HG02981 (cell line): ENCODE data around the gene ZNF350.
A peak's percentile ranks its signal among the peaks of the same experiment; 100 is the strongest.
"Not testable (repeated sequence)": the region's sequence is repeated elsewhere in the genome, so short reads cannot be mapped to it uniquely, and the experiment has no call there.

ENCODE experiments used
- ATAC-seq: cut with Tn5 transposase; IDR thresholded peaks from one replicate; pipeline ENCODE4 v1.9.1; 2021; ENCODE audit warnings: mild to moderate bottlenecking, moderate library complexity; ENCODE audit not compliant: unreplicated experiment

Gene ZNF350

DNA sequence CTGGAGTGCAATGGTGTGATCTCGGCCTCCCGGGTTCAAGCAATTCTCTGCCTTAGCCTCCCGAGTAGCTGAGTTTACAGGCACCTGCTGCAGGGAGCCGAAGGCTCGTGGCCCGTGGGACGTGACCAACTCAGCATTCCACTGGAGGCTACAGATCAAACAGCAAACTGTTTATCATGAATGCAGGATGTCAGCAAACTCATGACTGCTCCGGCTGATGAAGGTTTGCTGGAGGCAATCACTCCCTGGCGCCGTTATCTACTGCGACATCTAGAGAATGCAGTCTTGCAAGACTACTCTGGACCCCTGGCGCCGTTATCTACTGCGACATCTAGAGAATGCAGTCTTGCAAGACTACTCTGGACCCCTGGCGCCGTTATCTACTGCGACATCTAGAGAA lies 10.9 kb downstream of the ZNF350 start:
- not testable (repeated sequence) for ATAC-seq

DNA sequence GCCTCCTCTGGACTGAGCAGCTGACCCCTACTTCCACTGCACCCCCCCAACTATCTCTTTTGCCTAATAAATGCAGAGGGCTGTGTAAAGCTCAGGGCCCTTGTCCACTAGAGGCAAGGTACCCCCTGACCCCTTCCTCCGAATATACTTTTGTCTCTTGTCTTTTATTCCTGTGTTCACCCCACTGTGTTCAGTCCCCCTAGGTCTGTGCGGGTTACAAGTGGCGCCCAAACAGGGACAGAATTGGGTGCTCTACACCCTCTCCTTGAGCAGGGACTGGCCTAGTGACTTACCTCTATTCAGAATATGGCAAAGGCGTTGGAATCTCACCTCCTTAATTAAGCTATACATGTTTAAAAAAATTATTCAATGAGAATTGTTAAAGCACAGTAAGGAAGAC lies 15.0 kb downstream of the ZNF350 start:
- no peak for ATAC-seq

DNA sequence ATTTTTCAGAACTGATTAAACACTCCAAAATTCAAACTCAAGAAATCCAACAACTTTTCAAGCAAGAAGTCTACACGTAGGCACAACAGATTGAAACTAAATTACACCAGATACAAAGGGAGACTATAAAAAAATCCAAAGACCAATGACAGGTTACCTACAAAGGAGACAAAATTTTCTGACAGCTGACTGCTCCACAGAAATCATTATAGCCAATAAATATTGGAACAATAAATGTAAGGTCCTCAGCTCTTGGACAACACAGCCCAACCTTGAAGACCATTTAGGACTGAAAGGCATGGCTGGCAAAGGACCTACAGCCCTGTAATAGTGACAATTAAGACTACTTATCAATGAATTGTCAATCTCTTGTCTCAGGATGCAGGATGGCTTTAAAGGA lies 15.9 kb downstream of the ZNF350 start:
- no peak for ATAC-seq

DNA sequence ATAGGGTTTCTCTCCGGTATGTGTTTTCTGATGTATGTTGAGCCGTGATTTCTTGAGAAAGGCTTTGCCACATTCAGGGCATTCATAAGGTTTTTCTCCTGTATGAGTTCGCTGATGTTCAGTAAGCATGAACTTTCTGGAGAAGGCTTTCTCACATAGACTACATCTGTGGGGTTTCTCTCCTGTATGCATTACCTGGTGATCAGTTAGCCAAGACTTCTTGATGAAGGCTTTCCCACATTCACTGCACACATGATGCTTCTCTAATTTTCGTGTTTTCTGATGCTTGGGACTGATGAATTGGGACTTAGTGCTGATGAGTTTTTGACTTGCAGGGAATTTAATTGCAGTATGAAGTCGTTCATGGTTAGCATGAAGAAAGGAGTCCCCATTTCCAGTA lies 21.1 kb downstream of the ZNF350 start:
- no peak for ATAC-seq

DNA sequence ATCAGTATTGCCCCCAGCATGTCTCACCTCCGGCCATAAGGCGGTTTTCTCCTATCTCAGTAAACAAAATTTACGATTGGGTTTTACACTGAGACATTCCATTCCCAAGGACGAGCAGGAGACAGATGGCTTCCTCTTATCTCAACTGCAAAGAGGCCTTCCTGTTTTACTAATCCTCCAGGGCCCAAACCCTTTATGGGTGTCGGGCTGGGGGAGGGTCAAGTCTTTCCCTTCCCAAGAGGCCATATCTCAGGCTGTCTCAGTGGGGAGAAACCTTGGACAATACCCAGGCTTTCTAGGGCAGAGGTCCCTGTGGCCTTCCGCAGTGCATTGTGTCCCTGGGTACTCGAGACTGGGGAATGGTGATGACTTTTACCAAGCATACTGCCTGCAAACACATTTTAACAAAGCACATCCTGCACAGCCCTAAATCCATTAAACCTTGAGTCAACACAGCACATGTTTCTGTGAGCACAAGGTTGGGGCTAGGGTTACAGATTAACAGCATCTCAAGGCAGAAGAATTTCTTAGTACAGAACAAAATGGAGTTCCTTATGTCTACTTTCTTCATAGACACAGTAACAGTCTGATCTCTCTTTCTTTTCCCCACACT lies 25.9 kb downstream of the ZNF350 start:
- ATAC-seq = not testable (repeated sequence)

DNA sequence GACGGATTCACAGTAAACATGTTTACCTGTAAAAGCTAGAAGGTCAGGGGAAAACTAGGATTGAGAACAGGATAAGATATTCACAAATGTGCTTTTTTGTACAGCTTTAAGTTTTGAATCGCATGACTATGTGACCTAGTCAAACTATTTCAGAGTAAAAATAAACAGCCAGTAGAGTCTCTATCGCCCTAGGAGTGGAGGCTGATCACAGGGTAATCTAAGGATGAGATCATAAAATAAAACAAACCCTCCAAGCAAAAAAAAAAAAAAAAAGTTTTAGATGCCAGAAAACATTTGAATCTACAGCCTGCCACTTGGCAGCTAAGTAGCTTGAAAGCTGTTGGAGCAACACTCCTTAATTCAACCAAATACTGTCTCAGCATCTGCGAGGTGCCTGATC lies 26.8 kb downstream of the ZNF350 start:
- no peak for ATAC-seq

DNA sequence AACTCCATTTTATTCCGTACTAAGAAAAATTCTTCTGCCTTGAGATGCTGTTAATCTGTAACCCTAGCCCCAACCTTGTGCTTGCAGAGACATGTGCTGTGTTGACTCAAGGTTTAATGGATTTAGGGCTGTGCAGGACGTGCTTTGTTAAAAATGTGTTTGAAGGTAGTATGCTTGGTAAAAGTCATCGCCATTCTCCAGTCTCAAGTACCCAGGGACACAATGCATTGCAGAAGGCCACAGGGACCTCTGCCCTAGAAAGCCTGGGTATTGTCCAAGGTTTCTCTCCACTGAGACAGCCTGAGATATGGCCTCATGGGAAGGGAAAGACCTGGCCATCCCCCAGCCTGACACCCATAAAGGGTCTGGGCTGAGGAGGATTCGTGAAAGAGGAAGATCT lies 28.8 kb downstream of the ZNF350 start:
- not testable (repeated sequence) for ATAC-seq

DNA sequence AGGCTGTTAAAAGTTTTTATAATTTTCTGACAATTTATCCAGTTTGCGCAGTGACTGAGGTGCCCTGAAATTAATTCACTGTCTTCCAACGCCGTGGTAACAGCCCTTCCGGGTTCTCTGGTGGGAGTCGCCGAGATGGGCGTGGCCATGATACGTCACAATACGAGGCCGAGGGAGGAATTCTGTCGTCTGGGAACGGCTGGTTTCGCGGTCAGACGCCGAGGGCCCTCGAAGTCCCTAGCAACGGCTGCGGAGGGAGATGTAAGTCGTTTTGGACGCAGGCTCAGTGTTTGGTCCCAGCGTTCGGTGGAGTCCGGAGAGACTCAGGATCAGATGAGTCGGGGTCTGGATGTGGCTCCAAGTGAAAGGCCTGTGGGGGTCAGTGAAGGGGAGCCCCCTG lies 37.7 kb downstream of the ZNF350 start:
- ATAC-seq = no peak

DNA sequence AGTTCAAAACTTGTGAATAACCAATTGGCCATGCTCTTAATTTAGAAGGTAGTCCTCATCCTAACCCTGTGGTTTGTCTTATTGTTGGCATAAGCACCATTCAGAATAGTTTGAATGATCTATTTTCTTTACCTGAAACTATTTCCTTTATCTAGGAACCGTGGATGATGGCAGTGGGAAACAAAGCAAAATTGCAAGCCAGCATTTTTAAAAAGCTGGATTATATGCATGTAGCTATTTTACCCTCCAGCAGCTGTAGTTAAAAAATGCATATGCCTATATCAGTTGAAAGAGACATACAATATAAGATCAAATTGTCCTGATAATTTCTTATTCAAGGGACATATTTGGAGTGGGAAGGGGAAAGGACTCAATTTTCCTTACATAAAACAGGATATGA lies 40.0 kb downstream of the ZNF350 start:
- no peak for ATAC-seq

DNA sequence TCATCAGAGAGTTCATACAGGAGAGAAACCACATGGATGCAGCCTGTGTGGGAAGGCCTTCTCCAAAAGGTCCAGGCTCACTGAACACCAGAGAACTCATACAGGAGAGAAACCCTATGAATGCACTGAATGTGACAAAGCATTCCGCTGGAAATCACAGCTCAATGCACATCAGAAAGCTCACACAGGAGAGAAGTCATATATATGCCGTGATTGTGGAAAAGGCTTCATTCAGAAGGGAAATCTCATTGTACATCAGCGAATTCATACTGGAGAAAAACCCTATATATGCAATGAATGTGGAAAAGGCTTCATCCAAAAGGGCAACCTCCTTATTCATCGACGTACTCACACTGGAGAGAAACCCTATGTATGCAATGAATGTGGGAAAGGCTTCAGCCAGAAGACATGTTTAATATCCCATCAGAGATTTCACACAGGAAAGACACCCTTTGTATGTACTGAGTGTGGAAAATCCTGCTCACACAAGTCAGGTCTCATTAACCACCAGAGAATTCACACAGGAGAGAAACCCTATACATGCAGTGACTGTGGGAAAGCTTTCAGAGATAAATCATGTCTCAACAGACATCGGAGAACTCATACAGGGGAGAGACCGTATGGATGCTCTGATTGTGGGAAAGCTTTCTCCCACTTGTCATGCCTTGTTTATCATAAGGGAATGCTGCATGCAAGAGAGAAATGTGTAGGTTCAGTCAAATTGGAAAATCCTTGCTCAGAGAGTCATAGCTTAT lies 41.7 kb downstream of the ZNF350 start:
- ATAC-seq = no peak

DNA sequence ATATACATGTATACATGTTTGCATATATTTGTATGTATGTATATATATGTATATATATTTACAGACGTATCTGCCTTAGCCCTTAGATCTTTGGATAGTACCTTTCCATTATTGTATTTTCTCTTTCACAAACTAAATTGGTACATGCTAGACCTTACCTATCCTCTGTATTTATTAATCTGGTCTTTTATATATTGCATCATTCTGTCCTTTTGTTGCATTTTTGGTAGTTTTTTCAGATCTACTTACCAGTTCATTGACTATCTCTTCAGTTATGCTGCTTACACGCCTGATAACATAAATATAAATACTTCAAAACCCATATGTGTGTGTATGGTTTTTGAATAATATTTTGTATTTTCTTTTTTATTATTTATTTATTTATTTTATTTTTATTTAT lies 47.7 kb downstream of the ZNF350 start:
- ATAC-seq = no peak

DNA sequence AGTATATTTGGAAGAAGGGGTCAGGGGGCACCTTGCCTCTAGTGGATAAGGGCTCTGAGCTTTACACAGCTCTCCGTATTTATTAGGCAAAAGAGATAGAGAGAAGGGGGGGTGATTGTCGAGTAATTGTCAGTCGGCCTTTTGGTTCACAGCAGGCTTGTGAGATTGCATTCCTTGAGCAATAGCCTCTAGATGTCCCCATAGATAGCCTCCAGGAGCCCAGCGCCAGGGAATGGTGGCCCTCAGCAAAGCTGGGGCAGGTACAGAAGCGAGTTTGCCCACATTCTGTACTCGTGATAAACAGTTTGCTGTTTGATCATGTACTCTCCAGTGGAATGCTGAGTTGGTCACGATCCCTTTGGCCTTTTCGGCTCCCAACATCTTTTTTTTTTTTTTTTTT lies 54.7 kb downstream of the ZNF350 start:
- ATAC-seq = no peak

DNA sequence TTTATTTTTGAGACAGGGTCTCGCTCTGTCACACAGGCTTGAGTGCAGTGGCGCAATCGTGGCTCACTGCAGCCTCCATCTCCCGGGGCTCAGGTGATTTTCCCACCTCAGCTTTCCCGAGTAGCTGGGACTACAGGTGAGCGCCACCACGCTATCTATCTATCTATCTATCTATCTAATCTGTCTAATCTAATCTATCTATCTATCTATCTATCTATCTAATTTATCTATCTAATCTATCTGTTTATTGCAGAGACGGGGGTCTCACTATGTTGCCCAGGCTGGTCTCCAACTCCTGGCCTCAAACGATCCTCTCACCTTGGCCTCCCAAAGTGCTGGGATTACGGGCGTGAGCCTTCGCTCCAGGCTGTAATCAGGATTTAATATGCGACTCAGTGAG lies 58.8 kb downstream of the ZNF350 start:
- no peak for ATAC-seq

DNA sequence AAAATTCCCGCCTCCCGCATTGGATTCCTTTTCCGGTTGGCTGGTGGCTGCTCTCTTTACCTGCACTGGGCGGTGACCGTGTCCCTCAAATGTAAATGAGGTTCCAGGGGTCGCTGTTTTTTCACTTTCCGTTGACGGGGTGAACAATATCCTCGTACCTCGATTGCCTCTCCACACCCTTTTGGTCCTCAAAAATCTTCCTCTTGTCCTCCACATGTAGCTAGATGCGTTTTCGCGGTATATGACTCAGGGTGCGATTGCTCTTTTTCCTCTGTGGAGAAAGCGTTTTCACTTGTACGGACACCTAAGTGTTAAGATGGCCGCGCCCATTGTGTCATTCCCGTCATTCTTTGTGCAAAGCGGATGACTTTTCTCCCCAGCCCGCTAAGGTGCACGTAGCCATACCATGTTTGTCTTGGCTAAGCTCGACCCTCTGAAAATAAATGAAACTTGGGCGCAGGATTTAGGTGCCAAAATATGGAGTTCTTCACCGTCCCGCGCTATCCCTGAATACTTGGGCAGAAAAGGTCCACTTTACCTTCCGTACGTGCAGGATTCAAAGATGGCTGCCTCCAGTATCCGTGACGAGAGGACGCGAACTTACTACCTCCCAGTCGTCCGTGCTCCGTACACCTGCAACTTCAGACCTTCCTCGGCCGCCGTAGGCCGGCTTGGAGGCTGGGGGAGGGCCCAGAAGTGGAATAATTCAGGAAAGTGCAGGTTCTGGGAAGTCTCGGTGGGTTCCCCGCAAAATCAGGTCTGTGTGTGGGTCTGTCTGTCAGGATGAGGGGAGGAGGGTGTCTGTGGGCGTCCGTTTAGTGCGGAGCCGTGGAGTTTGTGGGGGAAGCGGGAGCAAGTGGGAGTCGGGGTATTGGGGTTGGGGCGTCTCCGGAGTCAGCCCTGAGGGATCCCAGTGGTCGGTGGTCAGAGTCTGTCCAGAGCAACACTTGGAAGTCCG lies 59.6 kb downstream of the ZNF350 start, which contains the start of gene ZNF613:
ZNF613 (plus strand) TSS at position 689 of the 958 bp plus-strand sequence. CDS start 8,749 bp downstream, outside the sequence.
- ATAC-seq = peak; percentile 68

DNA sequence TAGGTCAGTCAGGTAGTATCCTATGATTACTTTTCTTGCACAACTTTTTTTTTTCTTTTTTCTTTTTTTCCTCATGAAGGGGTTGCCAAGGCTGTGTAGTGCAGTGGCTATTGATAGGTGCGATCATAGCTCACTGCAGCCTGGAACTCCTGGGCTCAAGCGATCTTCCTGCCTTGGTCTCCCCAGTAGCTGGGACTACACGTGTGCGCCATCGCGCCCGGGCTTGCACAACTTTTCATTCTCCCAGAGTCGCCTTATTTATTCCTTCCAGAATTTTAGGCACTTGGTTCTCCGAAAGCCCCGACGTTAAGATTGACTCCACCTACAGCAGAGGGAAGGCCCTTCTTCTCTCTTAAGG lies 60.2 kb downstream of the ZNF350 start:
- ATAC-seq = no peak

DNA sequence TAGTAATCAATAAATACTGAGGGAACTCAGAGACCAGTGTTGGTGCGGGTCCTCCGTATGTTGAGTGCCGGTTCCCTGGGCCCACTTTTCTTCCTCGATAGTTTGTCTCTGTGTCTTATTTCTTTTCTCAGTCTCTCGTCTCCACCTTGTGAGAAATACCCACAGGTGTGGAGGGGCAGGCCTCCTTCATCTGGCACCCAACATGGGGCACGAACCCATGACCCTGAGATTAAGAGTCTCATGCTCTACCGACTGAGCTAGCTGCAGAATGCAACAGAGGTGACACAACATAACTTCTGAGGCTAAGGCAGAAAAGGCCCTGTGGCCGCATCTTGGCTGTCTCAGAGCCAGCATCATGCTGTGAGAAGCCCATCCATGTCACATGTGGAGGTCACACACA lies 64.7 kb downstream of the ZNF350 start:
- ATAC-seq = no peak

DNA sequence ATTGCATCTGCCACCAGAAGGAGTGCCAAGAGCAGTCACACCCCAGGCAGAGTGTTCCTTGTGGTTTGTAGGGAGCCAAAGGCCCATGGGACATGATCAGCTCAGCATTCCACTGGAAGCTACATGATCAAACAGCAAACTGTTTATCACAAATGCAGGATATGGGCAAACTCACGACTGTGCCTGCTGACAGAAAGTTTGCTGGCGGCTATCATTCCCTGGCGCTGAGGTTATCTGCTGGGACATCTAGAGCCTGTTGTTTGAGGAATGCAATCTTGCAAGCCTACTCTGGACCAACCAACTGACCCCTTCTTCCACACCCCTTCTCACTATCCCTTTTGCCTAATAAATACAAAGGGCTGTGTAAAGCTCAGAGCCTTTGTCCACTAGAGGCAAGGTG lies 67.0 kb downstream of the ZNF350 start:
- ATAC-seq = no peak

DNA sequence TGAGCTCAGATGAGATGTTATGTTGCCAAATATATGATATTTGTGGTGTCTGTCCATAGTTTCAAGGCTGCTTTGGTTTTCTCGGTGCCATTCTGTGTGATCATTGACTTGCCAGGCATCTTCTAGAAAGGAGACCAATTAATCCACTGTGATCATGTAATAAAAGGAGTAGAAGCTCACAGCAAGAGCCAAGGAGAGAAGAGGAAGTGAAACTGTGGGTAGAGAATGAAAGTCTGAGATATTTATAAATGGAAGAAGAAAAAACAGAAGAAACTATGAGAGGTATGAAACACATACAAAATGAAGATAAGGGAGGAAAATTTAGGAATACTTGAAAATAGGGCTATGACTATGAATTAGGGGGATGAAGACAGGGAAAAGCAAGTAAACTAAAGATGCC lies 70.5 kb downstream of the ZNF350 start:
- no peak for ATAC-seq

DNA sequence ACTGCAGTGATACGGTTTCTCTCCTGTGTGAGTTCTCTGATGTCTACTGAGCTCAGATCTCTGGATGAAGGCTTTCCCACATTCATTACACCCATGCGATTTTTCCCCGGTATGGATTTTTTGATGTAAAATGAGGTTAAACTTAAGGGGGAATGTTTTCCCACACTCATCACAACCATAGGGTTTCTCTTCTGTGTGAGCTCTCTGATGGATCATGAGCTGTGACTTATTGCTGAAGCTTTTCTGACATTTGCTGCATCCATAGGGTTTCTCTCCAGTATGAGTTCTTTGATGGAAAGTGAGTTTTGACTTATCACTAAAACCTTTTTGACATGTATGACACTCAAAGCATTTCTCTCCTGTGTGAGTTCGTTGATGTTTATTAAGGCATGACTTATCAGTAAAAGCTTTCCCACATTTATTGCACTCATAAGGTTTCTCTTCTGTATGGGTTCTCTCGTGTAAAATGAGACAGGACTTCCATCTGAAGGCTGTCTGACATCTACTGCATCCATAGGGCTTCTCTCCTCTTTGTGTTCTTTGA lies 71.2 kb downstream of the ZNF350 start:
- ATAC-seq = no peak
